ENCODE measurements around the gene ZDHHC7. TPM values are rescaled to one million over a fixed set of nuclear protein-coding genes. Genes with fewer than 3 reads are reported as not detected.
A peak's percentile ranks its signal among the peaks of the same experiment; 100 is the strongest.

The ZDHHC7 gene
- total and polyA plus RNA-seq, 9 of the 15 experiments (the other 6 are each of a cell fraction or from before 2014, with no cell fraction given), result 1.7 to 49.7 (median 37.4) TPM

DNA sequence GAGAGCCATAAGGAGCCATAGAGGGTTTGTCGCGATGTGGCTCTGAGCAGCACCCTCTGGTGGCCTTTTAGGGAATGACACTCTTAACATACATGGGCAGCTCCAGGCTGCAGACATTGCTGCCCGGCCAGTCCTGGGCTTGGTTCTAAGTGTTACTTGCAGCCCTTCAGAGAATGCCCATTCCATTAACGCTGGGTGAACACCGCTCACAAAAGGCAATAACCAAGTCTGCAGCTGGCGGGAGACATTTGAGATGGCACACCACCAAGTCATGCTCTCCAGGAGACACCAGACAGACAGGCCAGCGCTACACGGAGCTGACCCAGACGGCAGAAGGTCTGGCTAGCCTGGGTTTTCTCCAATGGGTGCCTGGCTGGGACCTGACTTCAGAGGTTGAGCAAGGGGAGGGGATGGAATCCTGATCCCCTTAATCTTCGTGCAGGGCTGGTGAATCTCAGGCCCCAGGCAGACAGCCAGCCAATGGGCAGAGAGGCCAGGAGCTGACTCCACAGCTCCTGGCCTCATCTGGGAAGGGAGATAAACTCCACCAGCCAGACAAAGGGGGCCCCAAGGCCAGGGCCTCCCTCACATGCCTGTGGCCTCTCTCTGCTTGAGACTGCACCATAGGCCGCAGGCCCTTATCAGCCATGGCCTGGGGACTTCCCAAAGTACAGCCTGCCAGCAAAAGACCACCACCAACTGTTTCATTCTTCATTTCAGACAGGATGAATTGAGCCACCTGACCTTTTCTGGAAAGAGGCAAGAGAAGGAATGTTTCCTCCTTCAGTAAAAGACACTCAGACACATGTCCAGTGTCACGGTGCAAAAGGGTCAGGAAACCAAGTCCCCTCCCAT is 58.8 kb downstream of the ZDHHC7 start (continued):
- TF ChIP-seq, protein P1, sequence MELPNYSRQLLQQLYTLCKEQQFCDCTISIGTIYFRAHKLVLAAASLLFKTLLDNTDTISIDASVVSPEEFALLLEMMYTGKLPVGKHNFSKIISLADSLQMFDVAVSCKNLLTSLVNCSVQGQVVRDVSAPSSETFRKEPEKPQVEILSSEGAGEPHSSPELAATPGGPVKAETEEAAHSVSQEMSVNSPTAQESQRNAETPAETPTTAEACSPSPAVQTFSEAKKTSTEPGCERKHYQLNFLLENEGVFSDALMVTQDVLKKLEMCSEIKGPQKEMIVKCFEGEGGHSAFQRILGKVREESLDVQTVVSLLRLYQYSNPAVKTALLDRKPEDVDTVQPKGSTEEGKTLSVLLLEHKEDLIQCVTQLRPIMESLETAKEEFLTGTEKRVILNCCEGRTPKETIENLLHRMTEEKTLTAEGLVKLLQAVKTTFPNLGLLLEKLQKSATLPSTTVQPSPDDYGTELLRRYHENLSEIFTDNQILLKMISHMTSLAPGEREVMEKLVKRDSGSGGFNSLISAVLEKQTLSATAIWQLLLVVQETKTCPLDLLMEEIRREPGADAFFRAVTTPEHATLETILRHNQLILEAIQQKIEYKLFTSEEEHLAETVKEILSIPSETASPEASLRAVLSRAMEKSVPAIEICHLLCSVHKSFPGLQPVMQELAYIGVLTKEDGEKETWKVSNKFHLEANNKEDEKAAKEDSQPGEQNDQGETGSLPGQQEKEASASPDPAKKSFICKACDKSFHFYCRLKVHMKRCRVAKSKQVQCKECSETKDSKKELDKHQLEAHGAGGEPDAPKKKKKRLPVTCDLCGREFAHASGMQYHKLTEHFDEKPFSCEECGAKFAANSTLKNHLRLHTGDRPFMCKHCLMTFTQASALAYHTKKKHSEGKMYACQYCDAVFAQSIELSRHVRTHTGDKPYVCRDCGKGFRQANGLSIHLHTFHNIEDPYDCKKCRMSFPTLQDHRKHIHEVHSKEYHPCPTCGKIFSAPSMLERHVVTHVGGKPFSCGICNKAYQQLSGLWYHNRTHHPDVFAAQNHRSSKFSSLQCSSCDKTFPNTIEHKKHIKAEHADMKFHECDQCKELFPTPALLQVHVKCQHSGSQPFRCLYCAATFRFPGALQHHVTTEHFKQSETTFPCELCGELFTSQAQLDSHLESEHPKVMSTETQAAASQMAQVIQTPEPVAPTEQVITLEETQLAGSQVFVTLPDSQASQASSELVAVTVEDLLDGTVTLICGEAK (IDR thresholded peaks at IDR 0.05), result 0 out of 2 replicates have a peak, but pooled peaks have one; percentile 20
- TF ChIP-seq, protein P1 (CRISPR knock-in tag; IDR thresholded peaks at IDR 0.05), result no peak
- TF ChIP-seq HEY1 (CRISPR knock-in tag; IDR thresholded peaks at IDR 0.05; ENCODE audit: borderline replicate concordance), result peak; percentile 21; the same call in 1 of the 2 replicates
- TF ChIP-seq CHAMP1 (IDR thresholded peaks at IDR 0.05), result no peak; the same call in 1 of the 2 replicates
- peak; percentile 63 for TF ChIP-seq ZNF644 (tag; IDR thresholded peaks at IDR 0.05; ENCODE audit: low read depth)
- TF ChIP-seq NR2F6 (CRISPR knock-in tag; IDR thresholded peaks at IDR 0.05), result no peak
- TF ChIP-seq BRCA1 (IDR thresholded peaks at IDR 0.05), result no peak
- TF ChIP-seq BRCA1 (CRISPR knock-in tag; IDR thresholded peaks at IDR 0.05), result no peak
- TF ChIP-seq JUND (IDR thresholded peaks at IDR 0.05; ENCODE audit: borderline replicate concordance, low read depth, low read length), result peak; percentile 78
- no peak; the same call in 1 of the 3 replicates for TF ChIP-seq JUND (tag; IDR thresholded peaks at IDR 0.05; ENCODE audit: borderline replicate concordance, low read depth, low read length)
- peak; percentile 77; the same call in 1 of the 2 replicates for TF ChIP-seq DEAF1 (CRISPR knock-in tag; IDR thresholded peaks at IDR 0.05)
- no peak for TF ChIP-seq ZNF444 (CRISPR knock-in tag; IDR thresholded peaks at IDR 0.05)
- peak; percentile 44; the same call in 1 of the 2 replicates for TF ChIP-seq ZNF311 (CRISPR knock-in tag; IDR thresholded peaks at IDR 0.05)

Data from K562 (cell line).